GM23338 (cell line): ENCODE measurements around the gene SLC7A5. TPM values are rescaled to one million over a fixed set of nuclear protein-coding genes. Genes with fewer than 3 reads are reported as not detected.

Source experiments
- CREB1 ChIP-seq: fragments of 250-450 bp; sonication (Bioruptor Pico); IDR thresholded peaks from 2 replicates; pipeline ENCODE4 v1.5.0; 2020; ENCODE audit warnings: low read depth, mild to moderate bottlenecking, moderate library complexity
- CTCF ChIP-seq, 2 experiments: fragments of 200-600 bp in 1 of 2; sonication (generic) in 1 of 2; conservative IDR thresholded peaks; 2 replicates each; pipeline versions ENCODE4 v1.5.1 to v1.6.1; 2016 to 2017; ENCODE audit warnings: antibody characterized with exemption in 2 of 2, low read depth in 2 of 2, mild to moderate bottlenecking in 2 of 2, moderate library complexity in 1 of 2
- ETS1 ChIP-seq: IDR thresholded peaks from 2 replicates; pipeline ENCODE4 v1.6.1; 2016; ENCODE audit warnings: antibody characterized with exemption
- EZH2 ChIP-seq: fragments of 200-600 bp; sonication (generic); IDR thresholded peaks from one replicate; pipeline ENCODE4 v1.8.0; 2017; ENCODE audit warnings: antibody characterized with exemption, mild to moderate bottlenecking, low read depth; ENCODE audit not compliant: unreplicated experiment
- JUNB ChIP-seq: IDR thresholded peaks from one replicate; pipeline ENCODE4 v1.6.1; 2016; ENCODE audit warnings: antibody characterized with exemption; ENCODE audit not compliant: unreplicated experiment
- NANOG ChIP-seq: IDR thresholded peaks from 2 replicates; pipeline ENCODE4 v1.6.1; 2016; ENCODE audit warnings: antibody characterized with exemption, borderline replicate concordance
- ZNF114 ChIP-seq: fragments of 250-450 bp; sonication (Bioruptor Pico); IDR thresholded peaks from 2 replicates; pipeline ENCODE4 v1.5.0; 2020; ENCODE audit warnings: mild to moderate bottlenecking, moderate library complexity
- ZNF331 ChIP-seq: fragments of 250-450 bp; sonication (Bioruptor Pico); IDR thresholded peaks from 2 replicates; pipeline ENCODE4 v1.5.0; 2020; ENCODE audit warnings: low read depth, mild to moderate bottlenecking, moderate library complexity
- polyA plus RNA-seq: library from polyadenylated mRNA; unstranded; fragments of >200 nt; fragmentation: Nextera tagmentation; extraction: Ambion mirVana; gene quantifications from 2 replicates; pipeline ENCODE4 v1.2.1, GENCODE V29; 2016
- total RNA-seq: library from RNA; depleted of rRNA; stranded (reverse); fragments of >200 nt; shearing (Covaris generic); gene quantifications from 2 replicates; pipeline ENCODE4 v1.2.3, GENCODE V29; 2014
- TF ChIP-seq, protein P1 (sequence below): fragments of 250-450 bp; sonication (Bioruptor Pico); IDR thresholded peaks from 2 replicates; pipeline ENCODE4 v1.5.0; 2020; ENCODE audit warnings: mild to moderate bottlenecking, moderate library complexity

The SLC7A5 gene
- total and polyA plus RNA-seq, 2 experiments from 2014 or later = 107 to 386 TPM

DNA sequence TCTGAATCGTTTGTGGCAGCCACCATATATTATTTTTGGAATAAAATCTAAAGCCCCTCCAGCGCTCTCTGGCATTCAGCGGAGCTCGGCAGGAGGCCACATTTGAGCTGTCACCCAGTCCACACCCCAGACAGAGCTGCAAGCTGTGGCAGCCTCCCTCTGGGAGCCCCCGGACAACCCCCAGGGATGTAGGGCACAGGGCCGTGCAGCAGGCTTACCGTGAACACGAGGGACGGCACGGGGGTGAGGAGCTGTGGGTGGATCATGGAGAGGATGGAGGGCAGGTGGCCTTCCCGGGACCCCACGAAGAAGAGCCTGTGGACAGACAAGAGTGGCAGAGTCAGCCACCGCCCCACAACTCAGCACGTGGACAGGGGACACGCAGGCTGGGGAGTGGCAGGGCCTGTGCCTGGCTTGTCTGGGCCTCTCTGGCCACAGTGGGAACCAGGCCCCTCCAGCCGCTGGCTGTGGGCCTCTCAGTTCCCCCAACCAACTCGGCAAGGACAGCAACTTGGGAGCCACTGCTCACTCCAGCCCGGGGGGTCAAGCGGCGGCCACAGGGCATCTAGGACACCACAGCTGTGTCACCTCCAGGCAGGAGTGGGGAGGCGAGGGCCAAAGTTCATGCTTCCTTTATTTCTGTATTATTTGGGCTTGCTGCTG lies 31.5 kb downstream of the SLC7A5 start (continued):
- TF ChIP-seq, protein P1, sequence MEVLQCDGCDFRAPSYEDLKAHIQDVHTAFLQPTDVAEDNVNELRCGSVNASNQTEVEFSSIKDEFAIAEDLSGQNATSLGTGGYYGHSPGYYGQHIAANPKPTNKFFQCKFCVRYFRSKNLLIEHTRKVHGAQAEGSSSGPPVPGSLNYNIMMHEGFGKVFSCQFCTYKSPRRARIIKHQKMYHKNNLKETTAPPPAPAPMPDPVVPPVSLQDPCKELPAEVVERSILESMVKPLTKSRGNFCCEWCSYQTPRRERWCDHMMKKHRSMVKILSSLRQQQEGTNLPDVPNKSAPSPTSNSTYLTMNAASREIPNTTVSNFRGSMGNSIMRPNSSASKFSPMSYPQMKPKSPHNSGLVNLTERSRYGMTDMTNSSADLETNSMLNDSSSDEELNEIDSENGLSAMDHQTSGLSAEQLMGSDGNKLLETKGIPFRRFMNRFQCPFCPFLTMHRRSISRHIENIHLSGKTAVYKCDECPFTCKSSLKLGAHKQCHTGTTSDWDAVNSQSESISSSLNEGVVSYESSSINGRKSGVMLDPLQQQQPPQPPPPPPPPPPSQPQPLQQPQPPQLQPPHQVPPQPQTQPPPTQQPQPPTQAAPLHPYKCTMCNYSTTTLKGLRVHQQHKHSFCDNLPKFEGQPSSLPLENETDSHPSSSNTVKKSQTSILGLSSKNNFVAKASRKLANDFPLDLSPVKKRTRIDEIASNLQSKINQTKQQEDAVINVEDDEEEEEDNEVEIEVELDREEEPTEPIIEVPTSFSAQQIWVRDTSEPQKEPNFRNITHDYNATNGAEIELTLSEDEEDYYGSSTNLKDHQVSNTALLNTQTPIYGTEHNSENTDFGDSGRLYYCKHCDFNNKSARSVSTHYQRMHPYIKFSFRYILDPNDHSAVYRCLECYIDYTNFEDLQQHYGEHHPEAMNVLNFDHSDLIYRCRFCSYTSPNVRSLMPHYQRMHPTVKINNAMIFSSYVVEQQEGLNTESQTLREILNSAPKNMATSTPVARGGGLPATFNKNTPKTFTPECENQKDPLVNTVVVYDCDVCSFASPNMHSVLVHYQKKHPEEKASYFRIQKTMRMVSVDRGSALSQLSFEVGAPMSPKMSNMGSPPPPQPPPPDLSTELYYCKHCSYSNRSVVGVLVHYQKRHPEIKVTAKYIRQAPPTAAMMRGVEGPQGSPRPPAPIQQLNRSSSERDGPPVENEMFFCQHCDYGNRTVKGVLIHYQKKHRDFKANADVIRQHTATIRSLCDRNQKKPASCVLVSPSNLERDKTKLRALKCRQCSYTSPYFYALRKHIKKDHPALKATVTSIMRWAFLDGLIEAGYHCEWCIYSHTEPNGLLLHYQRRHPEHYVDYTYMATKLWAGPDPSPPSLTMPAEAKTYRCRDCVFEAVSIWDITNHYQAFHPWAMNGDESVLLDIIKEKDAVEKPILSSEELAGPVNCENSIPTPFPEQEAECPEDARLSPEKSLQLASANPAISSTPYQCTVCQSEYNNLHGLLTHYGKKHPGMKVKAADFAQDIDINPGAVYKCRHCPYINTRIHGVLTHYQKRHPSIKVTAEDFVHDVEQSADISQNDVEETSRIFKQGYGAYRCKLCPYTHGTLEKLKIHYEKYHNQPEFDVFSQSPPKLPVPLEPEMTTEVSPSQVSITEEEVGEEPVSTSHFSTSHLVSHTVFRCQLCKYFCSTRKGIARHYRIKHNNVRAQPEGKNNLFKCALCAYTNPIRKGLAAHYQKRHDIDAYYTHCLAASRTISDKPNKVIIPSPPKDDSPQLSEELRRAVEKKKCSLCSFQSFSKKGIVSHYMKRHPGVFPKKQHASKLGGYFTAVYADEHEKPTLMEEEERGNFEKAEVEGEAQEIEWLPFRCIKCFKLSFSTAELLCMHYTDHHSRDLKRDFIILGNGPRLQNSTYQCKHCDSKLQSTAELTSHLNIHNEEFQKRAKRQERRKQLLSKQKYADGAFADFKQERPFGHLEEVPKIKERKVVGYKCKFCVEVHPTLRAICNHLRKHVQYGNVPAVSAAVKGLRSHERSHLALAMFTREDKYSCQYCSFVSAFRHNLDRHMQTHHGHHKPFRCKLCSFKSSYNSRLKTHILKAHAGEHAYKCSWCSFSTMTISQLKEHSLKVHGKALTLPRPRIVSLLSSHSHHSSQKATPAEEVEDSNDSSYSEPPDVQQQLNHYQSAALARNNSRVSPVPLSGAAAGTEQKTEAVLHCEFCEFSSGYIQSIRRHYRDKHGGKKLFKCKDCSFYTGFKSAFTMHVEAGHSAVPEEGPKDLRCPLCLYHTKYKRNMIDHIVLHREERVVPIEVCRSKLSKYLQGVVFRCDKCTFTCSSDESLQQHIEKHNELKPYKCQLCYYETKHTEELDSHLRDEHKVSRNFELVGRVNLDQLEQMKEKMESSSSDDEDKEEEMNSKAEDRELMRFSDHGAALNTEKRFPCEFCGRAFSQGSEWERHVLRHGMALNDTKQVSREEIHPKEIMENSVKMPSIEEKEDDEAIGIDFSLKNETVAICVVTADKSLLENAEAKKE (CRISPR knock-in tag) = no peak
- TF ChIP-seq EZH2 (no peak), ZNF331 (CRISPR knock-in tag) (no peak), NANOG (no peak), CTCF (conservative IDR thresholded peaks at IDR 0.05; ENCODE audit: low read depth in 2 of 2) (no peak), CREB1 (CRISPR knock-in tag) (no peak), ETS1 (no peak), ZNF114 (no peak), JUNB (no peak)
